Calu3 (cell line): ENCODE data around the gene THOC1. TPM values are rescaled to one million over a fixed set of nuclear protein-coding genes. Genes with fewer than 3 reads are reported as not detected.

Source experiments
- BruUV-seq: library from RNA; stranded (reverse); fragments of 400-500 nt; replicated peaks from 2 replicates; lab custom pipeline; 2021; lab: Mats Ljungman, UMichigan
- CTCF ChIA-PET: fragments of 300-600 bp; sonication (Branson Sonifier 250); formaldehyde crosslinking; loops from one replicate; lab custom pipeline; 2022; ENCODE audit warnings: antibody characterized with exemption; lab: Charles Lee
- DNase-seq: peaks from one replicate; pipeline ENCODE4 v3.0.0; 2022
- H3K27ac Mint-ChIP-seq: one replicate; pipeline ENCODE4 v1.8.0; 2022; ENCODE audit warnings: mixed read lengths; ENCODE audit not compliant: unreplicated experiment
- H3K27me3 Mint-ChIP-seq: one replicate; pipeline ENCODE4 v1.8.0; 2022; ENCODE audit warnings: mixed read lengths; ENCODE audit not compliant: unreplicated experiment
- H3K36me3 Mint-ChIP-seq: one replicate; pipeline ENCODE4 v1.8.0; 2022; ENCODE audit warnings: mild to moderate bottlenecking, moderate library complexity, mixed read lengths; ENCODE audit not compliant: insufficient read depth, unreplicated experiment
- H3K4me1 Mint-ChIP-seq: one replicate; pipeline ENCODE4 v1.8.0; 2022; ENCODE audit warnings: mild to moderate bottlenecking, low read depth, mixed read lengths; ENCODE audit not compliant: unreplicated experiment
- H3K4me3 Mint-ChIP-seq: one replicate; pipeline ENCODE4 v1.8.0; 2022; ENCODE audit warnings: mild to moderate bottlenecking, low read depth, moderate library complexity, mixed read lengths; ENCODE audit not compliant: unreplicated experiment
- H3K9me3 Mint-ChIP-seq: one replicate; pipeline ENCODE4 v1.8.0; 2022; ENCODE audit warnings: low read depth, mixed read lengths; ENCODE audit not compliant: unreplicated experiment
- CTCF ChIP-seq: fragments of 200-600 bp; IDR thresholded peaks from one replicate; pipeline ENCODE4 v1.8.0; 2022; ENCODE audit warnings: antibody characterized with exemption; ENCODE audit not compliant: unreplicated experiment
- intact Hi-C: fragments of 100-400 bp; cut with micrococcal nuclease; formaldehyde crosslinking; loops from one replicate; pipeline ENCODE4 v1.10.0; 2022; ENCODE audit not compliant: unreplicated experiment
- total RNA-seq: library from RNA; stranded (reverse); gene quantifications from 2 replicates; pipeline ENCODE4 v1.2.3, GENCODE V29; 2022

The THOC1 gene
- total RNA-seq, 1 experiment from 2014 or later = 47.1 TPM

- Mint-ChIP-seq H3K27me3 (no peaks in the 10 kb centered on the region), H3K9me3 (no peaks in the 10 kb centered on the region), H3K4me3 (no peak overlapping the region), H3K4me1 (no peaks in the 10 kb centered on the region), H3K27ac (no peak overlapping the region), H3K36me3 (peaks cover 30% of the 10 kb centered on the region)
- no peak for DNase-seq
- intact Hi-C loops = no loop called here
- BruUV-seq = no TSS peak
- no peak for TF ChIP-seq CTCF
- CTCF ChIA-PET = no interaction called here
These were observed 84.1 kb downstream of the THOC1 start for GRCh38 chr18:183769-184168.

GRCh38 chr18:181711-182110, 86.1 kb downstream of the THOC1 start:
- no TSS peak for BruUV-seq
- Mint-ChIP-seq H3K4me1 (no peaks in the 10 kb centered on the region), H3K9me3 (no peaks in the 10 kb centered on the region), H3K27ac (no peak overlapping the region), H3K27me3 (no peaks in the 10 kb centered on the region), H3K36me3 (peaks cover 31% of the 10 kb centered on the region), H3K4me3 (no peak overlapping the region)
- no peak for DNase-seq
- CTCF ChIA-PET = no interaction called here
- TF ChIP-seq CTCF = no peak
- intact Hi-C loops = no loop called here

GRCh38 chr18:179499-179898, 88.3 kb downstream of the THOC1 start:
- Mint-ChIP-seq H3K36me3 (peaks cover 18% of the 10 kb centered on the region), H3K27ac (no peak overlapping the region), H3K27me3 (no peaks in the 10 kb centered on the region), H3K9me3 (no peaks in the 10 kb centered on the region), H3K4me3 (no peak overlapping the region), H3K4me1 (no peaks in the 10 kb centered on the region)
- CTCF ChIA-PET = interaction anchor here (0.7 kb wide), 2 partner anchors 32 to 40 kb away, joined by 3 read pairs; no protein-coding TSS in a partner anchor
- no TSS peak for BruUV-seq
- intact Hi-C loops = no loop called here
- no peak for DNase-seq
- no peak for TF ChIP-seq CTCF

- no TSS peak for BruUV-seq
- no peaks in the 10 kb centered on the region for H3K4me1 Mint-ChIP-seq
- intact Hi-C loops = no loop called here
- CTCF ChIA-PET = no interaction called here
- no peaks in the 10 kb centered on the region for H3K9me3 Mint-ChIP-seq
- no peak for TF ChIP-seq CTCF
- H3K36me3 Mint-ChIP-seq = peaks cover 51% of the 10 kb centered on the region
- no peak overlapping the region for H3K27ac Mint-ChIP-seq
- no peaks in the 10 kb centered on the region for H3K27me3 Mint-ChIP-seq
- H3K4me3 Mint-ChIP-seq = no peak overlapping the region
- no peak for DNase-seq
These were observed 95.5 kb downstream of the THOC1 start for GRCh38 chr18:172361-172760.

Other genes with a start within 250 kb of the THOC1 start
- 0.32 and 0.35 TPM in 2 replicates for gene TUBB8B, start 218.4 kb downstream of the THOC1 start, total RNA-seq
- 73.2 and 74.4 TPM in 2 replicates for gene USP14, start 109.5 kb downstream of the THOC1 start, total RNA-seq
- not detected in 2 replicates for gene COLEC12, start 232.7 kb upstream of the THOC1 start, total RNA-seq